Measurements from ENCODE around the gene NUP160.

- TF ChIP-seq CTCF (IDR thresholded peaks at IDR 0.05; ENCODE audit: insufficient read depth, low read length, poor library complexity, severe bottlenecking) (no peak), EZH2phosphoT487 (conservative IDR thresholded peaks at IDR 0.05; ENCODE audit: low read length) (no peak)
These were observed 74.3 kb downstream of the NUP160 start for GRCh38 chr11:47773882-47774281.

All from SU-DHL-6 (cell line).